ENCODE data around the gene PSMC3IP.

PSMC3IP gene

DNA sequence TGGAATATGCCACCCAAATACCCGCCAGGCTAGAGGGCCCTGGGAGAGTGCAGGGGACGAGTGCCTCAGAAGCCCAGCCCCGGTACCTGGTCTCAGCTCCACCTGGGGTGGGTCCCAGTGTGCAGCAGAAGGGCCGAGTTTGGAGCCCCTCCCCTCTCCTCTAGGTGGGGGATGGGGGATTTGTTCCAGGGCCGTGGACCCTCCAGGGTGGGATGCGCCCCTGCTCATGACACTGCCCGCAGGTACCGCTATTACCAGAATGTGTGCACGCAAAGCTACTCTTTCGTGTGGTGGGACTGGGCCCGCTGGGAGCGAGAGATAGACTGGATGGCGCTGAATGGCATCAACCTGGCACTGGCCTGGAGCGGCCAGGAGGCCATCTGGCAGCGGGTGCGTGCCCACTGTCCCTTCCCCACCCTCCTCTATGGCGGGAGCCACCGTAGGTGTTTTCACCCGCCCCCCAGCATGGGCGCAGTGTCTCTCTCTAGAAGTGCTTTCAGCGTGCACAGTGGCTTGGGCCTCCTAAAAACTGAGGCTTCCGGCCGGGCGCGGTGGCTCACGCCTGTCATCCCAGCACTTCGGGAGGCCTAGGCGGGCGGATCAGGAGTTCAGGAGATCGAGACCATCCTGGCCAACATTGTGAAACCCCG, 40.2 kb downstream of the PSMC3IP start:
- DNase-seq = no peak

DNA sequence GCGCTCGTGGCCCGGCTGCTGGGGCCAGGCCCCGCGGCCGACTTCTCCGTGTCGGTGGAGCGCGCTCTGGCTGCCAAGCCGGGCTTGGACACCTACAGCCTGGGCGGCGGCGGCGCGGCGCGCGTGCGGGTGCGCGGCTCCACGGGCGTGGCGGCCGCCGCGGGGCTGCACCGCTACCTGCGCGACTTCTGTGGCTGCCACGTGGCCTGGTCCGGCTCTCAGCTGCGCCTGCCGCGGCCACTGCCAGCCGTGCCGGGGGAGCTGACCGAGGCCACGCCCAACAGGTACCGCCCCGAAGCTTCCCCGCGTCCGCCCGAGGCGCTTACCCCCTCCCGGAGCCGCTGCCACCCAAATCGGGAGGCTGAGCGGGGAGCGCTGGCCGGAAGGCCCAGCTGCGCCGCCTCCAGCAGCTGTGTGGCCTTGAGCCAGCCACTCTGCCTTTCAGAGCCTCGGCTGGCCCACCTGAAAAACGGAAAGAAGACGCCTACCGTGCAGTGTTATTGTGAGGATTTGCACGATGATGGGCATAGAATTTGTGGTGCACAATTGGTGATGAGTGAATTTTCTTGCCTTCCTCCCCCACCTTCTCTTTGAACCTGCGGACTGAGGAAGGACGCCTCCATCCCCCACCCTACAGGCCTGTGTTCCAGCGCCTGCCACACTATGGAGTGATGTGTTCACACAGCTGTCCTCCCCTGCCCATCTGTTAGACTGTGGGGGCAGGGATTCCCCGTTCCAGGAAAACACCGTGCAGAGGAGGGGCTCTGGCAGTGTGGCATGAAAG, 41.0 kb downstream of the PSMC3IP start:
- peak; percentile 85 for DNase-seq

DNA sequence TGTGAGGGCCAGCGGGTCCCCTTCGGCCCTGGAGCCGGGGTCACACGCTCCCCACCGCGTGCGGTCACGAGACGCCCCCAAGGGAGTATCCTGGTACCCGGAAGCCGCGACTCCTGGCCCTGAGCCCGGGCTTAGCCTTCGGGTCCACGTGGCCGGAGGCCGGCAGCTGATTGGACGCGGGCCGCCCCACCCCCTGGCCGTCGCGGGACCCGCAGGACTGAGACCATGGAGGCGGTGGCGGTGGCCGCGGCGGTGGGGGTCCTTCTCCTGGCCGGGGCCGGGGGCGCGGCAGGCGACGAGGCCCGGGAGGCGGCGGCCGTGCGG, 41.5 kb downstream of the PSMC3IP start, which contains the start of gene NAGLU:
Gene NAGLU (plus strand): TSS at position 194 of the 324 bp plus-strand sequence. CDS start 32 bp downstream, at position 226.
- DNase-seq = peak; percentile 95

DNA sequence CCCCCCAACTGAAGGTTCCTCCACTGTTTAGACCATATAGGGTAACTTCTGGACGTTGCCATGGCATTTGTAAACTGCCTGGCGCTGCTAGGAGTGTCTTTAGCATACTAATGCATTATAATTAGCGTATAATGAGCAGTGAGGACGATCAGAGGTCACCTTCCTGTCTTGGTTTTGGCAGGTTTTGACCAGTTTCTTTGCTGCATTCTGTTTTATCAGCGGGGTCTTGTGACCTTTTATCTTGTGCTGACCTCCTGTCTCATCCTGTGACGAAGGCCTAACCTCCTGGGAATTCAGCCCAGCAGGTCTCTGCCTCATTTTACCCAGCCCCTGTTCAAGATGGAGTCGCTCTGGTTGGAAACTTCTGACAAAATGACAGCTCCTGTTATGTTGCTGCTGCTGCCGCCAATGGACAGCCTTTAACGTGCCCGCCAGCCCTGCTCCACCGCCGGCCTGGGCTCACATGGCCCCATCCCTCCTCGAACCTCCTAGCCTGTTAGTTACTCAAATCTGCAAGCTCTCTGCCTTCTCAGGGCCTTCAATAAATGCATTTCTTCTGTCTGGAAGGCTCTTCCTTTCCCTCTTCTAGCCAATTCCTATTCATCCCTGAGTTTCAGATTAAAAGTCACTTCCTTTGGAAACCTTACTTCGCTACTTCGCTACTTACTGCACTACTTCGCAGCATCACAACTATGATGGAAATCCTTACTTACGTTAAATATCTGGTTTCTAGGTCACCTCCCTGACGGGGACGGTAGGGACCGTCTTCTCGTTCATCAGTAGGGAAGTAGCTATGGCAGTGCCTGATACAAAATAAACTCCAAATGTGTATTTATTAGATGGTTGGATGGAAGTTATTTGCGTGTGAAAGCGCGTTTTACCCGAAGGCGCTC, 42.1 kb downstream of the PSMC3IP start:
- DNase-seq = peak; percentile 57

DNA sequence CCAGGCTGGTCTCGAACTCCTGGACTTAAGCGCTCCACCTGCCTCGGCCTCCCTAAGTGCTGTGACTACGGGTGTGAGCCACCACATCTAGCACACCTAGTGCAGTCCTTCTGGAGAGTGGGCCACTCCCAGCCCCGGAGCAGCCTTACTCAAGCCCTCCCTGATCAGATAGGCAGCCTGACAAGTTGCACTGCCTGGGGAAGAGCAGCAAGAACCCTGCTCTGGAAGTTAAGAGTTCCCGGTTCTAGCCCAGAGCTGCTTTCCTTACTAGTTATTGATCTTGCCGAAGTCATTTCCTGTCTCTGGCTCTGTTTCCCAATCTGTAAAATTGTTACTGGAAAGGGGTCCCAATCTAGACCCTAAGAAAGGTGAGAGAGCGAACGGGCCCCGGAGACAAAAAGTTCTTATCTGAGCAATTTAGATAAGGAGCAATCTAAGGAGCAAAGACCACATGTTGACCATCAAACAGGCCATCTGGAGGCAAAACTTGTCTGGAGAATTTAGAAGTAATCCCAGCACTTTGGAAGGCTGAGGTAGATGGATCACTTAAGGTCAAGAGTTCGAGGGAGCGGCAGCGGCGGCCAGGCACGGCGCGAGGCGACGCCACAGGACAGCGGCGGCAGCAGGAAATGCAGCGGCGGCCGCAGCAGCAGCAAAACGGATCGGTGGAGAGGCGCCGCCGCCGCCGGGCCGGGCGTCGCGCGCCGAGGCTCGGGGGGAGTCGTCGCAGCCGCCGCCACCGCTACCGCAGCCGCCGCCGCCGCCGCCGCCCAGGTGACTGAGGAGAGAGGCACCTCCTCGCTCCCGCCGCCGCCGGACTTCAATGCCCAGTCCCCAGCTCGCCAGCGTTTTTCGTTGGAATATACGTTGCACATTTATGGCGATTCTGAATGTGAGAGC, 45.8 kb downstream of the PSMC3IP start:
- DNase-seq = peak; percentile 81

DNA sequence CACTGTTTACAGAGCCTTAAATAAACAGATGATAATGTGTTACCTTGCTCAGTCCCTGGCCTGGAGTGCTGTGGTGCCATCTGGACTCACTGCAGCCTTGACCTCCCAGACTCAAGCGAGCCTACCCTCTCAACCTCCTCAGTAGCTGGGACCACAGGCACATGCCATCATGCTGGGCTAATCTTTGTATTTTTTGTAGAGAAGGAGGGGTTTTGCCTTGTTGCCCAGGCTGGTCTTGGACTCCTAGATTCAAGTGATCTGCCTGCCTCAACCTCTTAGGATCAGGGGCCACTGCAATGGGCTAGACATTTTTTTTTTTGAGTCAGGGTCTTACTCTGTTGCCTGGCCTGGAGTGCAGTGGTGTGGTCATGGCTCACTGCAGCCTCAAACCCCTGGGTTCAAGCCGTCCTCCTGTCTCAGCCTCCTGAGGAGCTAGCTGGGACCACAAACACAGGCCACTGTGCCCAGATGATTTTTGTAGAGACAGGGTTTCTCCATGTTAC, 46.5 kb downstream of the PSMC3IP start:
- DNase-seq = no peak

DNA sequence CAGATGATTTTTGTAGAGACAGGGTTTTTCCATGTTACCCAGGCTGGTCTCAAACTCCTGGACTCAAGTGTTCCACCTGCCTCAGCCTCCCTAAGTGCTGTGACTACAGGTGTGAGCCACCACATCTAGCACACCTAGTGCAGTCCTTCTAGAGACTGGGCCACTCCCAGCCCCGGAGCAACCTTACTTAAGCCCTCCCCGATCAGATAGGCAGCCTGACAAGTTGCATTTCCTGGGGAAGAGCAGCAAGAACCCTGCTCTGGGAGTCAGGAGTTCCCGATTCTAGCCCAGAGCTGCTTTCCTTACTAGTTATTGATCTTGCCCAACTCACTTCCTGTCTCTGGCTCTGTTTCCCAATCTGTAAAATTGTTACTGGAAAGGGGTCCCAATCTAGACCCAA, 48.5 kb downstream of the PSMC3IP start:
- DNase-seq = no peak

DNA sequence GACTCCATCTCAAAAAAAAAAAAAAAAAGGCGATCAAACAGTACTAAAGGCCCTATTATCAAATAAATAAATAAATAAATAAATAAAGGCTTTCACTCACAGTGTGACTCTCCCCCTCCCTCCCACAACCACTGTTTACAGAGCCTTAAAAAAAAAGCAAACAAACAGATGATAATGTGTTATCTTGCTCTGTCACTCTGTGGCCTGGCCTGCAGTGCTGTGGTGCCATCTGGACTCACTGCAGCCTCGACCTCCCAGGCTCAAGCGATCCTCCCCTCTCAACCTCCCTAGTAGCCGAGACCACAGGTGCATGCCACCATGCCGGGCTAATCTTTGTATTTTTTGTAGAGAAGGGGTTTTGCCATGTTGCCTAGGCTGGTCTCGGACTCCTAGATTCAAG, 49.6 kb downstream of the PSMC3IP start:
- no peak for DNase-seq

DNA sequence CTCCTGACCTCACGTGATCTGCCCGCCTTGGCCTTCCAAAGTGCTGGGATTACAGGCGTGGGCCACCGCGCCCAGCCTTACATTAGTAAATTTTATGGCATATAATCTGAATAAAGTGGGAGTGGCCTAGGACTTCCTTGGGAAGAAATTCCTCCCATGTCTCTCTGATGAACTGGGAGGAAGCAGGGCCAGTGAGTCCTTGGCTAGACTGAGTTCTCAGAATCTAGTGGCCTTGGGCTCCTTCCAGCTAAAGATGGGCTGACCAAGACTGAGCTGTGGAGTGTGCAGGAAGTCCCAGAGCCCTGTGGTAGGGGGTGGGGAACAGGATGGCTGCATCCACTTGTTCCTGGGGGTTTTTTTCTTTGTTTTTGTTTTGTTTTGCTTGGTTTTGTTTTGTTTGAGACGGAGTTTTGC, 51.5 kb downstream of the PSMC3IP start:
- no peak for DNase-seq

DNA sequence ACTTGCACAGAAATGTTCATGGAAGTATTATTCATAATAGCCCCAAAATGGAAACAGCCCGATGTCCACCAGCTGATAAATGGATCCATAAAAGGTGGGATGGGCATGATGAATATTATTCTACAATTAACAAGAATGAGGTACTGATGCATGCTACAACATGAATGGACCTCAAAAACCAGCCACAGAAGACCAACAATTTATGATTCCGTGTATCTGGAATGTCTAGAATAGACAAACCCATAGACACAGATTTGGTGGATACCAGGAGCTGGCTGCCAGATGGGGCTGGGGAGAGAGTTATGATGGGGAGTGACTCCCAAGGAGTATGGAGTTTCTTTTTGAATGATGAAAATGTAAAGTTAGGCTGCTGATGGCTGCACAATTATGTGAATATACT, 52.3 kb downstream of the PSMC3IP start:
- no peak for DNase-seq

DNA sequence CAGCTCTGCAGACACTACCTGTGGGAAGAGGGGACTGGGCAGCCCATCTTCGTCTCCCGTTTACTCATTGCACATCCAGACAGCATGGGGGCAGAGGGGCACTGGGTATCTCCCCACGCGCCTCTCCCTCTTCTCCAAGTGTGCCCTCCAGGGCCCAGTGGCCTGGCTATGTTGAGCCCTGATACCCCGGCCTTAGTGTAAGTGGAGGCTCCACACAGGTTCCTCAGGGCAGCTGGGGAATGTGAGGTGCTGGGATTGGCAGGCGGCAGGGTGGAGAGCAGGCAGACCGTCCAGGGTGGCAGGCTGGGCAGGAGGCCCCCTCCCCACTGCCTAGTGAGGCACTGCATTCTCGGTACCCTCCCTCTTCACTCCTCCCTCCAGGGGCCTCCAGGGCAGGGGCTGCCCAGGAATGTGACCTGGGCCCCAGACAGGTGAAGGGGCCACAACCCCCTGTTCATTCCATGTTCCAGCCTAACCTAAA, 54.7 kb downstream of the PSMC3IP start:
- DNase-seq = no peak

All from OCI-M1 (cell line).